Iris pigment epithelial cell (primary cell): ENCODE measurements around the gene PKD1L1.
A peak's percentile ranks its signal among the peaks of the same experiment; 100 is the strongest.

Experiments used
- DNase-seq: peaks from one replicate; pipeline ENCODE4 v3.0.0-alpha.2; 2011; ENCODE audit warnings: low read depth

The PKD1L1 gene

DNA sequence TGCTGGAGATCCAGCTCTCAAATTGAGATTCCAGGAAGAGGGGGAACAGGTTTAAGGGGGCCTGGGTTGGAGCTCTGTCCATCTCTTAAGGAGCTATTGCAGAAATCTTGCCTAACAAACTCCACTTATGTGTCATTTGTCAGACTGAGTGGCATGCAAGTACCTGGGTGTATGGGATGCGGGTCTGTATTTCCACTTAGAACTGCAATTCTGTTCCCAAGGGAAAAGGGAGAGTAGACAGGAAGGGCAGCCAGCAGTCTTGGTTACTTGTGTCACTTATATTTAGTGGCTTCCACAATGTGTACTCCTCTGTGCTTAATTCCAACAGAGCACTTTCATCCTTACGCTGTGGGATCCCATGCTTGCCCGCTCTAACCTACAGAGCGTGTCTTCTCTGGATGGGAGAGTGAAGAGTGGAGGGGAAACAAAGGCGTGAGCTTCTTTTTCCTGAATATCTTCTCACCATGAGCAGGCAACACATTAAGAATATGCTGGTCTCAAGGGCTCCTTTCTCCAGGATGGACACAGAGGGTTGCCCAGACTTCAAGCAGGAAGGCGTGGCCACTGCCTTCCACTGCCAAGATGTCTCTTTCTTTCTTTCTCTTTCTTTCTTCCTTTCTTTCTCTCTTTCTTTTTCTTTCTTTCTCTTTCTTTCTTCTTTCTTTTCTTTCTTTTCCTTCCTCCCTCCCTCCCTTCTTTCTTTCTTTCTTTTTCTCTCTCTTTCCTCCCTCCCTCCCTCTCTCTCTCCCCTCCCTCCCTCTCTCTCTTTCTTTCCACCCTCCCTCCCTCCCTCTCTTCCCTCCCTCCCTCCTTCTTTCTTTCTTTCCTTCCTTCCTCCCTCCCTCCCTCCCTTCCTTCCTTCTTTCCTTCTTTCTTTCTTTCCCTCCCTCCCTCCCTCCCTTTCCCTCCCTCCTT is 212.6 kb downstream of the PKD1L1 start:
- DNase-seq, result no peak

DNA sequence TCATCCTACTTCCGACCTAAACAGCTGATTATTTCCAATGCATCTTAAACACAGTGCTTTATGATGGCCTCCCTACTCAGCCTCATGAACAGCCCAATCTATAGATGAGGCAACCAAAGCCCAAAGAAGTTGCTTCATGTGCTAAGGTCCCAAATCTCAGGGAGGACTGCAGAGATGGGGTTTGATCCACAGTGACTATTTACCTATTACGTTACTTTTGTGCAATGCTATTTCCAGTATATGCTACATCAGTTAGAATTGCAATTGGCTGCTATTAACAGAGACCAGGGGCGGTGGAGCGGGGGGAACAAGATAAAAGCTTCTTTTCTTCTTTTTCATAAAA is 213.3 kb downstream of the PKD1L1 start:
- DNase-seq, result no peak

DNA sequence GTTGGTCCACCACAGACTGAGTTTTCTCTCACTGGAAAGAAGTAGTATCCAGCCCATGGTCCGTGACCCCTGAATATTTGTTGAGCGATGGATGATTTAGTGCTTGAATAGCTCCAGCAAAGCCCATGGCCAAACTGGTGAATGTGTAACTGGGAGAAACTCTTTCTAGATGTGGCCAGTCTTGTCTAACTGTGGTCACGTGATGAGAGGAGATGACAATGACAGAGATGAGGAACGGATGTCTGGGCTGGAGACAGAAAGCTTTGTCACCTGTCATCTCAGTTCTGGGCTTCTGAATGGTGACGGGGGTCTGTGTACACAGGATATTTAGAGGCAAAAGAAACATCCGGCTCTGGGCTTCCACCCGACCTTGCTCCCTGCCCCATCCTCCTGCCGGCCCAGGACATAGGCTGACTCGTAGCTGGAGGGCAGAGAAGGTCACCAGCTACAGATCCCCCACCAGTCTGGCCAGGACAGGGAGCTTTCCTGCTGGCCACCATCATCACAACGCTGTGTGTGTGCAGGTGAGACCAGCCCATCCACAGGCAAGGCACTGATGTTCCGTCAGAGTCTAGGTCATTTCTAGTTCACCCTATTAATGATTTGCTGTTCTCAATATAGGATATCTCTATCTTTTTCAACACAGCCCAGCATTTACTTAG is 213.8 kb downstream of the PKD1L1 start:
- no peak for DNase-seq

DNA sequence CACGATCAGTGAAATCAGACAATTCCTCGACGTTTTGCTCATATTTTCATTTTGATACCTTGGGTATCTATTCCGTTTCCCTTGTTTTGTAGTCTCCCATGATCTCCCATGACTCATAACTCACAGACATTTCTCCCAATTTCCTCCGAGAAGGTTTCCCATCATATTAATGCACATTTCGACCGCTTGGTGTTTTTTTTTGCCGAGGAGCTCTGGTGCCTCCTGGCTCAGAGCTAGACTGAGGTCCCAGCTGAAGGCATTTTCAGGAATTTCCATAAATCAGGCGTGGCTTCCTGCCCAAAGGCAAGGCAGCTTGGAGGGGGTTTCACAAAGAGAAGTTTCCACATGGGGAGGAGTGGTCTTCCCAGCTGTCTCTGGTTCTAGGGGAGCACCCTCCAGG is 218.1 kb downstream of the PKD1L1 start:
- DNase-seq, result peak; percentile 17

DNA sequence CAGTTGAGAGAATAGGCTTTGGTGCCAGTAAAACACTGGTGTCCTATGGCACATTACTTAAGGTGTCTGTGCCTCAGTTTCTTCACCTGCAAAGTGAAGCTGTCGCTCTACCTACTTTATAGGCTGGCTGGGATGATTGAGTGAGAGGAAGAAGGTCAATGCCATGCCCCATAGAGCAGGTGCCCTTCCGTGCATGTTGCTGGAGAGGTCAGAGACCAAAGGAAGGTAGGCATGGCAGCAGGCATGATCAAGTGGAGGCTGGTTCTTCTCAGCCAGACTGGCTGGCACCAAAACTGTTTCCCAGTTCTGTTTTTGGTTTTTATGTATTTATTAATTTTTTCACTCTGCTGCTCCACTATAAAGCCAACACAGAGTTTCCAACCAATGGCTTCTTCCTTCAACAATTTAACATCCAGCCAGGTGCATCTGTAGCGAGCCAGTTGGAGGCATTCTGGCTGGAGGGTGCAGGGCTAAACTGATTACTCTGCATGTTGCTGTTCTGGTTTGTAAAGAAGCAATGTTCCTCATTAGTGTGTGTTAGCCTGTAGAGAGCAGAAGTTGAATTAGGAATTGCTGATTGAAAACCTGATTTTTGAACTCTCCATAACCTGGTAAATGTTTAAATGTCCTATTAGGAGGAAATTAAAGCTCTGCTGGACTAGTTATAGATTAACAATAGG is 222.1 kb downstream of the PKD1L1 start:
- no peak for DNase-seq

DNA sequence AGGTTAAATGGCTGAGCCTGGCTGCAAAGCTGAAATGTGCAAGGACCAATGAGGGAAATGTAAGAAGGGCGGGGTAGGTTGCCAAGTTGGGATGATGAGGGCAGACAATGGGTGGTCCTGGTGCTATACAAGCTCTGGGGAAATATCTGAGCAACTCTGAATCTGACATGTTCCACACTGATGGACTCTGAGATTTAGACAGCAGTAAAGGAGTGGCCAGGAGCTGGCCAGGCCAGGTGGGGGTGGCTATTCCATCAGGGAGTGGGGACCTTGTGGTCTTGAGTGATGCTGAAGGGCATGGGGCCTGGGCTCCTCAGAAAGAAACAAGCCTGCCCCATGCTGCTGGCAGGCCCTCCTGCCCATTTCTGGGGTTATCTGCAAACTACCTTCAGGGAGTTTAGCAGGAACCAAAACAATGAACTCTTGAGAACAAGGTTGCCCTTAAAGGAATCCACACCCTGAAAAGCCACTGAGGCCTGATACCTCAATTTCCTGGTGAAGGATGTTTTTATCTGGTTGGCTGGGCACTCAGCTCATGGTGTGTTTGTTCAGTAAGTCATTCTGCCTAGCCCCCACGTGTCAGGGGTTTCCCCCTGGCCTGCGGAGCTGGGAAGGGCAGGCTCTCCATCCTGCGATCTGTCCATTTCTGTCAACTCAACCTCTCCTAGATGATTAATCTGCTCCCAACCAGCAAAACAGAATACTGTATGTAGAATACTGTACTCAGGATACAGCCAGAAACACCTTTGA is 223.1 kb downstream of the PKD1L1 start:
- DNase-seq, result peak; percentile 65
